ENCODE data around the gene PER1. TPM values are rescaled to one million over a fixed set of nuclear protein-coding genes. Genes with fewer than 3 reads are reported as not detected.

Gene PER1
- total and polyA plus RNA-seq, 2 of the 13 experiments (the other 11 are each of a cell fraction or from before 2014, with no cell fraction given): 2.6 to 3.6 TPM

- in situ Hi-C loops (cut with HindIII; ENCODE audit: extremely low pct_ligation_motif_present, low pct_unique_long_range_greater_than_20kb): loop anchor here (5.0 to 10.0 kb wide), 2 partner anchors 34 to 64 kb away; partner anchors contain the start of gene HES7
- POLR2A ChIA-PET: interaction anchor here (0.6 to 9.9 kb wide), 10 partner anchors 13 to 247 kb away, joined by 3 to 160 read pairs (median 14); partner anchors contain the start of genes AURKB, CTC1, NDEL1 and PFAS
- CTCF ChIA-PET (ENCODE audit: low intra/inter-chr PET ratio, low total read pairs): no interaction called here
- H4K20me1 ChIP-seq (ENCODE audit: insufficient read depth, low read length): peaks cover 6% of the 10 kb centered on the region
- H3K4me1 ChIP-seq (ENCODE audit: insufficient read depth, low read length): peaks cover 43% of the 10 kb centered on the region
- H3K9ac ChIP-seq (ENCODE audit: insufficient read depth, low read depth, low read length): peak overlapping the region; percentile 79
- H3K4me2 ChIP-seq (ENCODE audit: low read depth, low read length): peak overlapping the region; percentile 98
- WGBS (ENCODE audit: low lambda C conversion rate): 8% methylated on average over 7 of the region's 12 CpGs
- H2AFZ ChIP-seq (ENCODE audit: low read length): no peak overlapping the region
- H3K4me3 ChIP-seq (replicated peaks in 1 of 3; ENCODE audit: insufficient read depth in 1 of 3, low read depth in 2 of 3, low read length in 3 of 3): peak overlapping the region; percentile 74 to 92 (median 77)
- H3K27me3 ChIP-seq (ENCODE audit: control insufficient read depth in 1 of 2, insufficient read depth in 2 of 2, low read length in 2 of 2): no peaks in the 10 kb centered on the region; a peak in 1 of 5 replicates
- intact Hi-C loops (cut with micrococcal nuclease; ENCODE audit: unreplicated experiment): loop anchor here (5.0 kb wide), 1 partner anchor 51 kb away; no protein-coding TSS in a partner anchor
- H3K9me3 ChIP-seq (ENCODE audit: low read length): no peaks in the 10 kb centered on the region
- FAIRE-seq (no peak), ATAC-seq (no peak), DNase-seq (ENCODE audit: low spot score) (no peak)
- H3K36me3 ChIP-seq (replicated peaks in 1 of 2; ENCODE audit: control insufficient read depth in 1 of 2, insufficient read depth in 2 of 2, low read length in 2 of 2): no peaks in the 10 kb centered on the region
- H3K79me2 ChIP-seq (ENCODE audit: insufficient read depth, low read length): peaks cover 8% of the 10 kb centered on the region
- BruUV-seq (replicated peaks): no TSS peak
- H3K27ac ChIP-seq (ENCODE audit: extremely low read length, insufficient read depth, low read length): peak overlapping the region; percentile 64
- TF ChIP-seq ZNF431 (CRISPR knock-in tag; IDR thresholded peaks at IDR 0.05; ENCODE audit: borderline replicate concordance, low read depth) (0 out of 2 replicates have a peak, but pooled peaks have one; percentile 24), ZNF432 (CRISPR knock-in tag; IDR thresholded peaks at IDR 0.05; ENCODE audit: borderline replicate concordance) (no peak), PHF5A (CRISPR knock-in tag; IDR thresholded peaks at IDR 0.05; ENCODE audit: low read depth, unreplicated experiment) (no peak), ATF5 (CRISPR knock-in tag; IDR thresholded peaks at IDR 0.05; ENCODE audit: low read depth) (no peak), SMAD1 (CRISPR knock-in tag; IDR thresholded peaks at IDR 0.05; ENCODE audit: borderline replicate concordance, low read depth) (no peak), HNF1B (CRISPR knock-in tag; IDR thresholded peaks at IDR 0.05) (no peak), ZNF501 (CRISPR knock-in tag; IDR thresholded peaks at IDR 0.05) (no peak), FOXP4 (CRISPR knock-in tag; IDR thresholded peaks at IDR 0.05) (no peak), SRSF1 (optimal IDR thresholded peaks at IDR 0.05; ENCODE audit: low read depth, low read length) (peak; percentile 5), MEF2D (CRISPR knock-in tag; IDR thresholded peaks at IDR 0.05) (peak; percentile 7; the same call in 1 of the 2 replicates), ZEB1 (IDR thresholded peaks at IDR 0.05; ENCODE audit: insufficient replicate concordance, low read depth) (no peak), MTERF4 (CRISPR knock-in tag; IDR thresholded peaks at IDR 0.05) (0 out of 2 replicates have a peak, but pooled peaks have one; percentile 31), SRY (CRISPR knock-in tag; IDR thresholded peaks at IDR 0.05) (no peak), IKZF4 (CRISPR knock-in tag; IDR thresholded peaks at IDR 0.05; ENCODE audit: borderline replicate concordance, low read depth, not compliant biosample characterization) (no peak), CSRNP2 (CRISPR knock-in tag; conservative IDR thresholded peaks at IDR 0.05; ENCODE audit: low read depth) (no peak)
Measured at GRCh38 chr17:8188263-8188839, 36.1 kb upstream of the PER1 start.

Data from HepG2 (cell line).